ENCODE data around the gene USP32.
"Not testable (repeated sequence)": the region's sequence is repeated elsewhere in the genome, so short reads cannot be mapped to it uniquely, and the experiment has no call there.

The USP32 gene

GRCh38 chr17:60224064-60224463, 167.9 kb downstream of the USP32 start:
- DNase-seq, result no peak

- DNase-seq, result no peak
These were observed 168.5 kb downstream of the USP32 start for GRCh38 chr17:60223456-60223855.

- DNase-seq, result not testable (repeated sequence)
These were observed 173.2 kb downstream of the USP32 start for GRCh38 chr17:60218774-60219173.

- DNase-seq, result not testable (repeated sequence)
These were observed 176.0 kb downstream of the USP32 start for GRCh38 chr17:60215895-60216294.

- DNase-seq, result not testable (repeated sequence)
These were observed 180.7 kb downstream of the USP32 start for GRCh38 chr17:60211282-60211681.

GRCh38 chr17:60208302-60208701, 183.6 kb downstream of the USP32 start:
- not testable (repeated sequence) for DNase-seq

- DNase-seq, result not testable (repeated sequence)
These were observed 186.2 kb downstream of the USP32 start for GRCh38 chr17:60205782-60206181.

- not testable (repeated sequence) for DNase-seq
These were observed 193.3 kb downstream of the USP32 start for GRCh38 chr17:60198630-60199029.

GRCh38 chr17:60194141-60194540, 197.8 kb downstream of the USP32 start:
- not testable (repeated sequence) for DNase-seq

- DNase-seq, result no peak
These were observed 198.5 kb downstream of the USP32 start for GRCh38 chr17:60193482-60193881.

- not testable (repeated sequence) for DNase-seq
These were observed 198.9 kb downstream of the USP32 start for GRCh38 chr17:60193032-60193431.

GRCh38 chr17:60190032-60190431, 201.9 kb downstream of the USP32 start:
- DNase-seq, result not testable (repeated sequence)

- DNase-seq, result no peak
These were observed 203.2 kb downstream of the USP32 start for GRCh38 chr17:60188759-60189158.

- DNase-seq, result peak in 1 of 2 donors; percentile 33
These were observed 204.8 kb downstream of the USP32 start for GRCh38 chr17:60186846-60187745.

GRCh38 chr17:60186372-60186771, 205.6 kb downstream of the USP32 start:
- DNase-seq, result not testable (repeated sequence)

- not testable (repeated sequence) for DNase-seq
These were observed 211.6 kb downstream of the USP32 start for GRCh38 chr17:60180380-60180779.

GRCh38 chr17:60178180-60178579, 213.8 kb downstream of the USP32 start:
- DNase-seq, result not testable (repeated sequence)

GRCh38 chr17:60176763-60177162, 215.2 kb downstream of the USP32 start:
- not testable (repeated sequence) for DNase-seq

- not testable (repeated sequence) for DNase-seq
These were observed 217.2 kb downstream of the USP32 start for GRCh38 chr17:60174767-60175166.

GRCh38 chr17:60174035-60174434, 217.9 kb downstream of the USP32 start:
- no peak for DNase-seq

GRCh38 chr17:60173304-60173819, 218.6 kb downstream of the USP32 start:
- no peak for DNase-seq

- DNase-seq, result no peak
These were observed 220.2 kb downstream of the USP32 start for GRCh38 chr17:60171753-60172079.

GRCh38 chr17:60170835-60171752, 220.8 kb downstream of the USP32 start:
- no peak for DNase-seq
